ENCODE measurements around the gene PCNX1.
A peak's percentile ranks its signal among the peaks of the same experiment; 100 is the strongest.

PCNX1 gene

GRCh38 chr14:70888681-70889175 lies 18.5 kb upstream of the PCNX1 start:
- DNase-seq (ENCODE audit: low spot score) (no peak), FAIRE-seq (peak; percentile 90)

- peak; percentile 35 for FAIRE-seq
- DNase-seq (ENCODE audit: low spot score) = no peak
Measured at GRCh38 chr14:70889555-70889954, 17.7 kb upstream of the PCNX1 start.

- FAIRE-seq (no peak), DNase-seq (ENCODE audit: low spot score) (no peak)
Measured at GRCh38 chr14:70890826-70891659, 16.2 kb upstream of the PCNX1 start.

- FAIRE-seq (no peak), DNase-seq (ENCODE audit: low spot score) (no peak)
Measured at GRCh38 chr14:70891737-70892136, 15.5 kb upstream of the PCNX1 start.

- FAIRE-seq (peak; percentile 20), DNase-seq (ENCODE audit: low spot score) (no peak)
Measured at GRCh38 chr14:70893062-70893845, 14.0 kb upstream of the PCNX1 start.

GRCh38 chr14:70893858-70894291 lies 13.4 kb upstream of the PCNX1 start:
- DNase-seq (ENCODE audit: low spot score) (no peak), FAIRE-seq (no peak)

GRCh38 chr14:70894868-70895267 lies 12.4 kb upstream of the PCNX1 start:
- FAIRE-seq (no peak), DNase-seq (ENCODE audit: low spot score) (no peak)

- DNase-seq (ENCODE audit: low spot score) (no peak), FAIRE-seq (peak; percentile 79)
Measured at GRCh38 chr14:70896317-70896716, 10.9 kb upstream of the PCNX1 start.

GRCh38 chr14:70896981-70897380 lies 10.3 kb upstream of the PCNX1 start:
- DNase-seq (ENCODE audit: low spot score) = no peak
- no peak for FAIRE-seq

GRCh38 chr14:70897464-70897863 lies 9.8 kb upstream of the PCNX1 start:
- DNase-seq (ENCODE audit: low spot score) = no peak
- no peak for FAIRE-seq

- DNase-seq (ENCODE audit: low spot score) (no peak), FAIRE-seq (peak; percentile 5)
Measured at GRCh38 chr14:70898111-70898745, 9.0 kb upstream of the PCNX1 start.

GRCh38 chr14:70901269-70901668 lies 6.0 kb upstream of the PCNX1 start:
- FAIRE-seq (no peak), DNase-seq (ENCODE audit: low spot score) (peak; percentile 48)

GRCh38 chr14:70902184-70902583 lies 5.1 kb upstream of the PCNX1 start:
- no peak for FAIRE-seq

GRCh38 chr14:70904373-70904772 lies 2.9 kb upstream of the PCNX1 start:
- FAIRE-seq (peak; percentile 81), DNase-seq (ENCODE audit: low spot score) (no peak)

More at GRCh38 chr14:70902184-70902583, 5.1 kb upstream of the PCNX1 start:
- DNase-seq (ENCODE audit: low spot score) = no peak

- FAIRE-seq (peak; percentile 75), DNase-seq (ENCODE audit: low spot score) (no peak)
Measured at GRCh38 chr14:70905301-70905700, 2.0 kb upstream of the PCNX1 start.

- FAIRE-seq = no peak
- DNase-seq (ENCODE audit: low spot score) = peak; percentile 46
Measured at GRCh38 chr14:70906793-70907175, 475 bp upstream of the PCNX1 start.

- DNase-seq (ENCODE audit: low spot score) (peak; percentile 65), FAIRE-seq (peak; percentile 92)
Measured at GRCh38 chr14:70907996-70908934, 1.0 kb downstream of the PCNX1 start.

- FAIRE-seq (no peak), DNase-seq (ENCODE audit: low spot score) (no peak)
Measured at GRCh38 chr14:70908935-70909641, 1.8 kb downstream of the PCNX1 start.

GRCh38 chr14:70909733-70910614 lies 2.7 kb downstream of the PCNX1 start:
- peak; percentile 87 for FAIRE-seq
- DNase-seq (ENCODE audit: low spot score) = no peak
